Measurements from ENCODE around the gene WNT1. TPM values are rescaled to one million over a fixed set of nuclear protein-coding genes. Genes with fewer than 3 reads are reported as not detected.

WNT1 gene
- total RNA-seq, 2 experiments from 2014 or later = 1.7 to 2.0 TPM

- Mint-ChIP-seq H3K4me1 (peaks cover 16% of the 10 kb centered on the region), H3K27ac (no peak overlapping the region), H3K27me3 (peaks cover 51% of the 10 kb centered on the region), H3K4me3 (no peak overlapping the region), H3K9me3 (no peaks in the 10 kb centered on the region), H3K36me3 (no peaks in the 10 kb centered on the region)
- no peak for DNase-seq
- no peak for ATAC-seq (ENCODE audit: low read depth)
- POLR2A ChIA-PET = interaction anchor here (0.6 to 1.5 kb wide), 3 partner anchors 11 to 90 kb away, joined by 3 to 13 read pairs (median 4); partner anchors contain the start of gene ARF3
Measured at GRCh38 chr12:48968467-48968866, 9.7 kb upstream of the WNT1 start.

GRCh38 chr12:48969160-48969771, 8.9 kb upstream of the WNT1 start:
- Mint-ChIP-seq H3K27ac (no peak overlapping the region), H3K4me1 (peaks cover 16% of the 10 kb centered on the region), H3K9me3 (no peaks in the 10 kb centered on the region), H3K36me3 (no peaks in the 10 kb centered on the region), H3K4me3 (no peak overlapping the region), H3K27me3 (peaks cover 58% of the 10 kb centered on the region)
- ATAC-seq (ENCODE audit: low read depth) (no peak), DNase-seq (no peak)
- POLR2A ChIA-PET = interaction anchor here (0.5 to 1.5 kb wide), 4 partner anchors 9 to 23 kb away, joined by 4 to 13 read pairs (median 6); partner anchors contain the start of genes ARF3 and WNT1

GRCh38 chr12:48969833-48970701, 8.1 kb upstream of the WNT1 start:
- Mint-ChIP-seq H3K36me3 (no peaks in the 10 kb centered on the region), H3K27me3 (peaks cover 66% of the 10 kb centered on the region), H3K9me3 (no peaks in the 10 kb centered on the region), H3K27ac (no peak overlapping the region), H3K4me1 (peaks cover 16% of the 10 kb centered on the region), H3K4me3 (peak overlapping the region; percentile 5)
- DNase-seq (peak; percentile 59), ATAC-seq (ENCODE audit: low read depth) (peak; percentile 40)
- POLR2A ChIA-PET = interaction anchor here (0.5 to 1.5 kb wide), 4 partner anchors 8 to 22 kb away, joined by 4 to 13 read pairs (median 6); partner anchors contain the start of genes ARF3 and WNT1

GRCh38 chr12:48970702-48971334, 7.3 kb upstream of the WNT1 start:
- DNase-seq (no peak), ATAC-seq (ENCODE audit: low read depth) (no peak)
- POLR2A ChIA-PET = no interaction called here
- Mint-ChIP-seq H3K27me3 (peaks cover 72% of the 10 kb centered on the region), H3K9me3 (no peaks in the 10 kb centered on the region), H3K4me3 (peak overlapping the region; percentile 45), H3K36me3 (no peaks in the 10 kb centered on the region), H3K4me1 (peaks cover 16% of the 10 kb centered on the region), H3K27ac (no peak overlapping the region)

- Mint-ChIP-seq H3K36me3 (no peaks in the 10 kb centered on the region), H3K27me3 (peaks cover 85% of the 10 kb centered on the region), H3K4me1 (peaks cover 20% of the 10 kb centered on the region), H3K27ac (no peak overlapping the region), H3K4me3 (peak overlapping the region; percentile 79), H3K9me3 (no peaks in the 10 kb centered on the region)
- POLR2A ChIA-PET = interaction anchor here (0.6 kb wide), 1 partner anchor 81 kb away, joined by 4 read pairs; no protein-coding TSS in a partner anchor
- ATAC-seq (ENCODE audit: low read depth) (peak; percentile 28), DNase-seq (peak; percentile 44)
Measured at GRCh38 chr12:48972213-48972951, 5.7 kb upstream of the WNT1 start.

GRCh38 chr12:48972952-48973483, 5.1 kb upstream of the WNT1 start:
- Mint-ChIP-seq H3K27ac (no peak overlapping the region), H3K9me3 (no peaks in the 10 kb centered on the region), H3K4me3 (no peak overlapping the region), H3K4me1 (peaks cover 25% of the 10 kb centered on the region), H3K36me3 (no peaks in the 10 kb centered on the region), H3K27me3 (peaks cover 87% of the 10 kb centered on the region)
- no peak for ATAC-seq (ENCODE audit: low read depth)
- POLR2A ChIA-PET = no interaction called here
- no peak for DNase-seq

GRCh38 chr12:48973531-48973930, 4.6 kb upstream of the WNT1 start:
- Mint-ChIP-seq H3K9me3 (no peaks in the 10 kb centered on the region), H3K27me3 (peaks cover 83% of the 10 kb centered on the region), H3K27ac (no peak overlapping the region), H3K4me3 (no peak overlapping the region), H3K36me3 (no peaks in the 10 kb centered on the region), H3K4me1 (peaks cover 25% of the 10 kb centered on the region)
- POLR2A ChIA-PET = no interaction called here
- DNase-seq (peak; percentile 30), ATAC-seq (ENCODE audit: low read depth) (no peak)

GRCh38 chr12:48973941-48974673, 4.0 kb upstream of the WNT1 start:
- H3K9me3 Mint-ChIP-seq = no peaks in the 10 kb centered on the region
- POLR2A ChIA-PET = no interaction called here
- H3K36me3 Mint-ChIP-seq = no peaks in the 10 kb centered on the region
- H3K27ac Mint-ChIP-seq = no peak overlapping the region
- H3K4me1 Mint-ChIP-seq = peaks cover 30% of the 10 kb centered on the region
- H3K4me3 Mint-ChIP-seq = no peak overlapping the region
- ATAC-seq (ENCODE audit: low read depth) = no peak
- peak; percentile 58 for DNase-seq
- peaks cover 87% of the 10 kb centered on the region for H3K27me3 Mint-ChIP-seq

GRCh38 chr12:48977290-48978281, 536 bp upstream of the WNT1 start:
- Mint-ChIP-seq H3K27me3 (peaks cover 78% of the 10 kb centered on the region), H3K27ac (no peak overlapping the region), H3K4me1 (peaks cover 45% of the 10 kb centered on the region), H3K36me3 (no peaks in the 10 kb centered on the region), H3K9me3 (no peaks in the 10 kb centered on the region), H3K4me3 (peak overlapping the region; percentile 42)
- peak; percentile 32 for ATAC-seq (ENCODE audit: low read depth)
- DNase-seq = peak; percentile 89
- POLR2A ChIA-PET = interaction anchor here (1.0 to 3.8 kb wide), 5 partner anchors 8 to 89 kb away, joined by 3 to 15 read pairs (median 4); partner anchors contain the start of gene ARF3

GRCh38 chr12:48978741-48979601, 849 bp downstream of the WNT1 start:
- H3K4me1 Mint-ChIP-seq = peaks cover 51% of the 10 kb centered on the region
- H3K9me3 Mint-ChIP-seq = no peaks in the 10 kb centered on the region
- ATAC-seq (ENCODE audit: low read depth) = peak; percentile 1
- H3K27me3 Mint-ChIP-seq = peaks cover 77% of the 10 kb centered on the region
- no peaks in the 10 kb centered on the region for H3K36me3 Mint-ChIP-seq
- POLR2A ChIA-PET = interaction anchor here (0.6 to 3.8 kb wide), 15 partner anchors 9 to 152 kb away, joined by 3 to 15 read pairs (median 4); partner anchors contain the start of genes ARF3, DDX23, FKBP11 and RND1
- H3K4me3 Mint-ChIP-seq = peak overlapping the region; percentile 80
- peak overlapping the region; percentile 83 for H3K27ac Mint-ChIP-seq
- DNase-seq = no peak

Data from activated naive CD8-positive, alpha-beta T cell treated with anti-CD3 and anti-CD28 coated beads, Interleukin-2, amount 10 ng/mL, durations not matched to agents 7 days and 5 days (primary cell).